NCI-H128 (cell line): ENCODE results near the gene LRP2.

ENCODE experiments used
- DNase-seq: peaks from one replicate; lab custom pipeline; 2025; ENCODE audit not compliant: unreplicated experiment; lab: John Stamatoyannopoulos, UW

LRP2 gene

GRCh38 chr2:169094676-169095075 lies 267.7 kb downstream of the LRP2 start:
- DNase-seq = no peak

GRCh38 chr2:169093535-169093934 lies 268.8 kb downstream of the LRP2 start:
- no peak for DNase-seq

- DNase-seq = no peak
These were observed 270.4 kb downstream of the LRP2 start for GRCh38 chr2:169091761-169092519.

- DNase-seq = no peak
These were observed 271.1 kb downstream of the LRP2 start for GRCh38 chr2:169091256-169091655.

GRCh38 chr2:169090133-169090820 lies 272.1 kb downstream of the LRP2 start:
- DNase-seq = no peak

- no peak for DNase-seq
These were observed 273.2 kb downstream of the LRP2 start for GRCh38 chr2:169089182-169089581.

GRCh38 chr2:169087757-169088379 lies 274.5 kb downstream of the LRP2 start:
- no peak for DNase-seq

GRCh38 chr2:169086893-169087467 lies 275.4 kb downstream of the LRP2 start:
- no peak for DNase-seq

GRCh38 chr2:169082995-169083394 lies 279.3 kb downstream of the LRP2 start:
- DNase-seq = no peak

- DNase-seq = no peak
These were observed 280.8 kb downstream of the LRP2 start for GRCh38 chr2:169081551-169081950.

GRCh38 chr2:169080250-169081069 lies 281.9 kb downstream of the LRP2 start:
- no peak for DNase-seq

- no peak for DNase-seq
These were observed 284.6 kb downstream of the LRP2 start for GRCh38 chr2:169077674-169078240.
